Right atrium auricular region (tissue), 2 donors: ENCODE data around the gene CDKN2D. TPM values are rescaled to one million over a fixed set of nuclear protein-coding genes. Genes with fewer than 3 reads are reported as not detected.
"Not testable (repeated sequence)": the region's sequence is repeated elsewhere in the genome, so short reads cannot be mapped to it uniquely, and the experiment has no call there.

Experiments
- DNase-seq: peaks from one replicate; pipeline ENCODE4 v3.0.0-alpha.2; 2019; ENCODE audit warnings: low spot score
- H3K27ac ChIP-seq, 2 donors: fragments of 200-600 bp; sonication (generic); 1 replicate in 1 of 2; 2 replicates in 1 of 2; pipeline ENCODE4 v1.5.1; 2016 to 2019
- H3K27me3 ChIP-seq, 2 donors: fragments of 200-600 bp; sonication (generic); one replicate each; pipeline versions ENCODE4 v1.5.1 to v1.6.0; 2017 to 2019
- H3K36me3 ChIP-seq: fragments of 200-600 bp; sonication (generic); one replicate; pipeline ENCODE4 v1.5.1; 2016
- H3K4me1 ChIP-seq, 2 donors: fragments of 200-600 bp; sonication (generic); one replicate each; pipeline versions ENCODE4 v1.5.1 to v1.6.0; 2017 to 2019
- H3K4me3 ChIP-seq, 2 donors: fragments of 200-600 bp; sonication (generic); 1 replicate in 1 of 2; 2 replicates in 1 of 2; pipeline ENCODE4 v1.5.1; 2017 to 2019; ENCODE audit warnings: mild to moderate bottlenecking in 1 of 2, moderate library complexity in 1 of 2
- H3K9me3 ChIP-seq, 2 donors: fragments of 200-600 bp; sonication (generic); one replicate each; pipeline ENCODE4 v1.5.1; 2019
- CTCF ChIP-seq, 2 donors: fragments of 200-600 bp; sonication (generic); IDR thresholded peaks; one replicate each; pipeline ENCODE4 v1.5.1; 2019; ENCODE audit warnings: antibody characterized with exemption in 2 of 2
- total RNA-seq, 2 donors: library from RNA; depleted of rRNA; stranded (reverse); fragments of >200 nt; gene quantifications; one replicate each; pipeline ENCODE4 v1.1.0, GENCODE V29; 2016

CDKN2D gene
- total RNA-seq, 2 donors from 2014 or later = 4.4 to 4.6 TPM

GRCh38 chr19:10538204-10538983 is 30.4 kb downstream of the CDKN2D start:
- no peak overlapping the region for H3K27ac ChIP-seq
- TF ChIP-seq CTCF (IDR thresholded peaks at IDR 0.05) = no peak
- H3K4me3 ChIP-seq = no peak overlapping the region
- H3K36me3 ChIP-seq = no peaks in the 10 kb centered on the region
- no peaks in the 10 kb centered on the region for H3K27me3 ChIP-seq
- H3K9me3 ChIP-seq = no peaks in the 10 kb centered on the region
- no peak for DNase-seq
- H3K4me1 ChIP-seq = peaks cover 0 to 4% of the 10 kb centered on the region in 2 donors

GRCh38 chr19:10537668-10538067 is 31.1 kb downstream of the CDKN2D start:
- TF ChIP-seq CTCF (IDR thresholded peaks at IDR 0.05) = no peak
- Histone ChIP-seq H3K36me3 (no peaks in the 10 kb centered on the region), H3K27me3 (no peaks in the 10 kb centered on the region), H3K4me3 (no peak overlapping the region), H3K4me1 (no peaks in the 10 kb centered on the region), H3K27ac (no peak overlapping the region), H3K9me3 (no peaks in the 10 kb centered on the region)
- DNase-seq = no peak

DNA sequence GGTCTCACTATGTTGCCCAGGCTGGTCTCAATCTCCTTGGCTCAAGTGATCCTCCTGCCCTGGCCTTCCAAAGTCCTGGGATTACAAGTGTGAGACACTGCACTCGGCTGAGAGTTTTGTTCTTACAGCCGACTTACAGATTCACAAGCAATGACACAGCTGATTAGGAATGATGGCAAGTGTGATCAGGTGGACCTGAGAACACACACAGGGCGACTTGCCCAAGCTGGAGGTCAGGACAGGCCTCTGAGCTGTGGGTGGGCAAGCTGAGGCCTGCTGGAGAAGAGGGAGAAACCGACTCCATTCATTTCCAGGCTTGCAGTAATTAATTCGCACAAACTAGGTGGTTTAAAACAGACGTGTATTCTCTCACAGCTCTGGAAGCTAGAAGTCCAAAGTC is 33.2 kb downstream of the CDKN2D start:
- DNase-seq = no peak
- TF ChIP-seq CTCF (IDR thresholded peaks at IDR 0.05) = no peak
- no peaks in the 10 kb centered on the region for H3K27me3 ChIP-seq
- no peak overlapping the region for H3K4me3 ChIP-seq
- H3K27ac ChIP-seq = no peak overlapping the region
- no peaks in the 10 kb centered on the region for H3K4me1 ChIP-seq
- H3K36me3 ChIP-seq = no peaks in the 10 kb centered on the region
- H3K9me3 ChIP-seq = no peaks in the 10 kb centered on the region

DNA sequence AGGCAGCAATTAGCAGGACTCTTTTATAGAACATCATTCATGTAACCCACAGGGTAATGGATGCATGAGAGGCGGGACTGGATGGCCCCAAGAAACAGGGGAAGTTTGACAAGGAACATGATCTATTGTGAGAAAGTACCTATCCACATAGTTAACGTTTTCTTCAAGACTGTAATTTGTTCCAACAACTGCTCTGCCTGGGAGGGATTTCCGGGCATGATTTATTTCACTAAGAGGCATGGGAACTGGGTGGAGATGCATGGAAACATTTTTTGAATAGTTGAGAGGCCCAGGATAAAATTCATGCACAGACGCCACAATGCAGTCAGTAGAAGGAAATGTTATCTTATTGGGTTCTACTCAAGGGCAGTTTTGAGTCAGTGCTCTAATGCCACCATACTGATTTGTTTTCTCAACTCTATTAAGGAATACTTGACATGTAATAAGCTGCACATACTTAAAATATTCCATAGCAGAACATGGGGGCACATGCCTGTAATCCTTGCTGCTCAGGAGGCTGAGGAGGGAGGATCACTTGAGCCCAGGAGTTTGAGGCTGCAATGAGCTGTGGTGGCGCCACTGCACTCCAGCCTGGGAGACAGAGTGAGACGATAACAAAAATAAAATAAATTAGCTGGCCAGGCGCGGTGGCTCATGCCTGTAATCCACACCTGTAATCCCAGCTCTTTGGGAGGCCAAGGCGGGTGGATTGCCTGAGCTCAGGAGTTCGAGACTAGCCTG is 35.0 kb downstream of the CDKN2D start:
- H3K27ac ChIP-seq = peak overlapping the region in 1 of 2 donors; percentile 6
- no peak for TF ChIP-seq CTCF (IDR thresholded peaks at IDR 0.05)

GRCh38 chr19:10532457-10532856 is 36.3 kb downstream of the CDKN2D start:
- no peak overlapping the region for H3K4me3 ChIP-seq
- no peaks in the 10 kb centered on the region for H3K36me3 ChIP-seq
- no peak for TF ChIP-seq CTCF (IDR thresholded peaks at IDR 0.05)
- no peaks in the 10 kb centered on the region for H3K27me3 ChIP-seq
- no peak overlapping the region for H3K27ac ChIP-seq
- DNase-seq = no peak
- no peaks in the 10 kb centered on the region for H3K4me1 ChIP-seq
- no peaks in the 10 kb centered on the region for H3K9me3 ChIP-seq

More for the DNA sequence above, 35.0 kb downstream of the CDKN2D start:
- Histone ChIP-seq H3K9me3 (no peaks in the 10 kb centered on the region), H3K4me3 (no peak overlapping the region), H3K36me3 (no peaks in the 10 kb centered on the region), H3K27me3 (no peaks in the 10 kb centered on the region), H3K4me1 (no peaks in the 10 kb centered on the region)
- DNase-seq = no peak

GRCh38 chr19:10526887-10527286 is 41.9 kb downstream of the CDKN2D start:
- H3K4me3 ChIP-seq, H3K27ac ChIP-seq, DNase-seq, H3K4me1 ChIP-seq, H3K27me3 ChIP-seq, H3K9me3 ChIP-seq, H3K36me3 ChIP-seq: not testable (repeated sequence)
